NCI-H446 treated with DMSO at 0.1 percent for 48 hours (cell line): ENCODE results near the gene TTLL12.

ENCODE experiments used
- DNase-seq: peaks from one replicate; lab custom pipeline; 2025; lab: John Stamatoyannopoulos, UW

Gene TTLL12

DNA sequence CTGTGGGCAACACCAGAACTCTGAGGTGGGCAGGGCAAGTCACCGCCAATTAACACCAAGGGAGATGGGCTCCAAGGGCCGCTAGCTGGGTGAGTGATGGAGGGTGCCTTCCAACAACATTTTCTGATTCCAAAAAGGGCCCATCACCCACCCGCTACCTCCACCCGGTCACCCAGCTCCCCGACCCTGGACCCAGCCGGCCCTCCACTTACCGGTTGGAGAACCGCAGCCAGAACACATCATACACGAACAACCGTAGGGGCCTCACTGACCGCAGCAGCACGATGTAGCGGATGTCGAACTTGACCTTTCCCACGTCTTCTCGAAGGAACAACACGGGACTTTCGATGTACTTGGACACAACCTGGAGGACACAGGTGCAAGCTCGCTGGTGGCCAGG is 14.7 kb downstream of the TTLL12 start:
- DNase-seq: no peak

DNA sequence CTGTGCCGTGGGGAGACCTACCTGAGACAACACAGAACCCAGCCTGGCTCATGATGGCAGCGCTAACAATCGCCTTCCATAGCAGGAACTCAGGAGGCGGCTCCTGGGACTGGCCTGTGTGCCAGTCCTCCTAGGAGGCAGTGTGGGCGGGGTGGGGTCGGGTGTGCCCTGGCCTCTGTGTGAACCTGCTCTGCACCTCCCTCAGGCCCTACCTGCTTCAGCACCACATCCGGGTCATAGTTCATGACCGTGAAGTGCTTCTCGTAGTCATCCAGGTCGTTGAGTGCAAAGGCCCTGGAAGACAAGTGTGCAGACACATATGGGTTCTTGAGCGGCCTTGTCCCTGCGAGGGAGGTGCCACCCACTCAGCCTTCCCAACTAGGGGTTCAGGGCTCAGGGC is 15.3 kb downstream of the TTLL12 start:
- DNase-seq: no peak

DNA sequence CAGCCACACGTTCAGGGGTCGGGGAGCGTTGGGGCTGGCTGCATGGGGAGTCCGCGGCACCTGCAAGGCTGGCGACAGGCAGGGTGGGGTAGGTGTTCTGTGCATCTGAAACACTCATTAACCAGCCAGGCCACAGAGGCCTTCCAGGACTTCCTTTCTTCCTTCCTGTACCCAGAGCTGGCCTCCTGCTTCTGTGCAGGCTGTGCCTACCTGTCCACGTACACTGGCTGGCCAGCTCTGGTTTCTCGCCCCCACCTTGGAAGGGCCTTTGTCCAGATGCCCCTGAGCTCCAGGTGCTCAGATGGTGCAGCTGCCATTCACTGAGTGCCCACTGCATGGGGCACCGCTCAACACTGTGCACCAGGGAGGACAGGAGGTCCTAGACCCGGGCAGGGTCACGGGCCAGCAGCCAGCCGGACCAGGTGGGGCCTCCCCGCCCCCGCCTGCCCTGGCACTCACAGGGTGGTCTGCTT is 15.9 kb downstream of the TTLL12 start:
- no peak for DNase-seq

DNA sequence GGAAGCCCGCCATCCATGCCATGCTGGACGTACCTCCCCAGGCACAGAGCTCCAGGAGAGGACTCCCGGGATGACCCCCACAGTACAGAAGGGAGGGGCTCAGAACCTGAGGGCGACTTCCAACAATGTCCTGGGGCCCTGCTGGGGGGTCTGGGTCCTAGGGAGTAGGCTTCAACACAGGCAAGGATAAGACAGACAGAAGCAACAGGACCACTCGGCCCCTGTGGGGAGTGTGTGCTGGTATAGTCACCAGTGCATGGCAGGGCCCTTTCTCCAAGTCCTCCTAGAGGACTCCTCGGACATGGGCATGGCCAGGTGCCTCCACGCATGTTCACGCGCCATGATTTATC is 16.8 kb downstream of the TTLL12 start:
- DNase-seq: no peak

GRCh38 chr22:43169310-43170130 is 17.4 kb downstream of the TTLL12 start:
- DNase-seq: no peak

- DNase-seq: no peak
These were observed 18.2 kb downstream of the TTLL12 start for GRCh38 chr22:43168471-43169309.

GRCh38 chr22:43167001-43167589 is 19.8 kb downstream of the TTLL12 start:
- DNase-seq: no peak

GRCh38 chr22:43166132-43166930 is 20.6 kb downstream of the TTLL12 start:
- no peak for DNase-seq

GRCh38 chr22:43164636-43165035 is 22.3 kb downstream of the TTLL12 start:
- DNase-seq: no peak

DNA sequence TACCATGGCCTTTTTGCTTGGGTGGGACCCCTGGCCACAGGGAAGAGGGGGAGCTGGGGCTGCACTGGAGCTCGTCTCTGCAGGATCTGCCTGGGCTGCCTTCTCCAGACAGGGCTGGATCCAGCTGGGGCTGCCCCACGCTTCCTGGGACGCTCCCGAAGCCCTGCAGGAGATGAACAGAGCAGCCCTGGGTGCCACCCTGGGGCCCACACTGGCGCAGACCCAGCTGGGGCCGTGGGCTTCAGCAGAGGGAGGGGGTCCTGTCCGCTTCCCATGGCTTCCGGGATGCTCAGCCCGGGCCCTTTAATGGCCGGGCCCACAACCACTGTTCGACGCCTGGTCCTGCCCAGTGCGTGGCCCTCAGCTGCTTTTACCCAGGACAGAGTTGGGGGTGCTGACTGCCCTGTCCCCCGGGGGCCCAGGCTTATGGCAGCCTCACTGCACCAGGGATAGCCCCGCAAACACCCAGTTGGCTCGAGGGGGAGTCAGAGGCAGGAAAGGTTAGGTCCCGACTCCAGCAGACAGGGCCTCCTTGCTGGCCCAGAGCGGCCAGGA is 23.6 kb downstream of the TTLL12 start:
- no peak for DNase-seq

DNA sequence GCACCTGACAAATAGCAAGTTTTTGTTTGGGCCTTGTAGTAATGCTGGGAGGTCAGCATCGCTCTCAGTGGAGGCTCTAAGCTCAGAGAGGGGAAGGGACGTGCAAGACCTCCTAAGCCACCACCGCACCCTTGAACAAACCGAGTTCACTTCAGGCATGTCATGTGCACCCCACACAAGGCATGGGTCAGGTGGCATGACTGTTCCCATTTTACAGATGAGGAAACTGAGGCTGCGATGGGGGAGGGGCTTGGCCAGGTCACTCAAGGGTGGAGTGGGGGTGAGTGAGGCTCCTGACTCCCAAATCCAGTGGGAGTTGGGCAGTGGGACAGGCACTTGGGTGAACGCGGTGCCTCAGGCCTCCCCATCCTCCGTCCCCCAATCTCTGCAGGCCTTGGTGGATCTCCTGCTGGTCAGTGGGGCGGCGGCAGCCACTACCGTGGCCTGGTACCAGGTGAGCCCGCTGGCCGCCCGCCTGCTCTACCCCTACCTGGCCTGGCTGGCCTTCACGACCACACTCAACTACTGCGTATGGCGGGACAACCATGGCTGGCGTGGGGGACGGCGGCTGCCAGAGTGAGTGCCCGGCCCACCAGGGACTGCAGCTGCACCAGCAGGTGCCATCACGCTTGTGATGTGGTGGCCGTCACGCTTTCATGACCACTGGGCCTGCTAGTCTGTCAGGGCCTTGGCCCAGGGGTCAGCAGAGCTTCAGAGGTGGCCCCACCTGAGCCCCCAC is 24.4 kb downstream of the TTLL12 start:
- no peak for DNase-seq

DNA sequence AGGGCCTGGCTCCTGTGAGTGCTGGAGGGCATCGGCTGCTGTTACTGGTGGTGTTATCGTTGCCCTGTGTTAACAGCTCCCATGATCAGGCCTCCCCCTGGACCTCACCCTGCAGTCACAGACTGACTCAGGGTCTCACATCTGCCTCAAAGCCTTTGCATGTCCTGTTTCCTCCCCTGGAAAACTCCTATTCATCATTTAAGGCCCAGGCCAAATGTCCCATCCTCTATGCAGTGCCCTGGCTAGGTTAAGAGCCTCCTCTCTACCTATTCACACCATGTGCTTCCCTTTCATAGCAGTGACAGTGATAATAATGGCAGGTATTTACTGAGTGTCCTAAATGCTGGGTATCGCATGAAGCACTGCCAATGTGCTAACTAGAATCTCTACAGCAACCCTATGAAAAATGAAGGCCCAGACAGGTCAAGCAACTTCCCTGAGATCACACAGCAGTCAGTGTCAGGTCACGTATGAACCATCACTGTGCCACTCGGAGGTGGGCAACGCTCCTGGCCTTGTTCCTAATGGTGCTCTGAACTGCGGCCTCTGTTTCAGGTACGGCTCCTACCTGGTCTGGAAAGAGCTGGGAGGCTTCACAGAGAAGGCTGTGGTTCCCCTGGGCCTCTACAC is 26.3 kb downstream of the TTLL12 start:
- DNase-seq: no peak

GRCh38 chr22:43159484-43160178 is 27.3 kb downstream of the TTLL12 start:
- no peak for DNase-seq

DNA sequence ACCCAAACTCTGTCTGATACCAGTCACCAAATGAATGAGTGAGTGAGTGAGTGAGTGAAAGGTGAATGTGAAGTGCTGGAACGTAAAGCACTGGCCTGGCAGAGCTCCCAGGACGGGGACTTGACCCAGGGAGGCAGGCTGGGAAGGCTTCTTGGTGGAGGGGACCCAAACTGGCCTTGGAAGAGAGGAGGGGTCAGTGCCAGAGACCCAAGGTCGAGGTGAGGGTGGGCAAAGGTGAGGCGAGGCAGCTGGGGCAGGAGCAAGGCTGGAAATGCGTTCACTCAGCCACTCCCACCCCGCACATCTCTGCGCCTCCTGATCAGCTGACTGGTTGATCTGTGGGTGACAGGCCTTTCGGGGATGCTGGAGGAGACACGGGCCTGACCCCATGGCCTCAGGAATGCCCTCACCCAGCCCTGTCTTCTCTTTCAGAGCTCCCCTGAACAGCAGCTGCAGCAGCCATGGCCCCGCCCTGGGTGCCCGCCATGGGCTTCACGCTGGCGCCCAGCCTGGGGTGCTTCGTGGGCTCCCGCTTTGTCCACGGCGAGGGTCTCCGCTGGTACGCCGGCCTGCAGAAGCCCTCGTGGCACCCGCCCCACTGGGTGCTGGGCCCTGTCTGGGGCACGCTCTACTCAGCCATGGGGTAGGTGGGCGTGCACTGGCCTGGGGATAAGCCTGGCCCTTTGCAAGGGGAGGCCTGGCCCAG is 28.0 kb downstream of the TTLL12 start:
- DNase-seq: no peak

DNA sequence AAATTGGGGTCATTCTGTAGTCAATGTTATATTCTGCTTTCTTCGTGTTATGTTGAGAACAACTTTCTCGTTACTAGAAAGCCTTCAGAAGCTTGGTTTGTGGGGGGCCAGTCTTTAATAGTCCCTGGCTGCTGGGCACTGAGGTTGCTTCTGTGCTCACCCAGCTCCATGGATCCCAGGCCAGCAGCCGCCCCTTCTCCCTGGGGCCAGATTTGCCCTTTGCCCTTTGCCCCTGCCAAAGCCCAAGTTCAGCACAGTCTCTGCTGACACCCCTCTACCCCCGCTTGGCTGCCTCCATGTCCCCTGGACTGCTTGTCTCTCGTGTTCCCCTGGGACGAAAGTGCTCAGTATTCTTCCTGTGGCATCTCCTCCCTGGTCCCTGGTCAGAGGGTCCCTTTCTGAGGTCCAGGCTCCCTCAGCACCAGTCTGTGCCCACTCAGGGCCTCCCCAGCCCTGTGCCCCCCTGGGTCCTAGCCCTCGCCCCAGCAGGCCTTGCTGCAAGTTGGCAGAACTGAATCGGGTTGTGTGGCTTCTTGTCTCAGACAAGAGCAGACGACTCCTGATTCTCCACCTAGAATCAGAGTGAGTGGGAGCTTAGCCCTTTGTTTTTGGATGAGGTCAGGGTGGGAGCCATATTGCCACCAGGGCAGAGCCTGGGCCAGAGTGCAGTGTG is 28.9 kb downstream of the TTLL12 start:
- no peak for DNase-seq

DNA sequence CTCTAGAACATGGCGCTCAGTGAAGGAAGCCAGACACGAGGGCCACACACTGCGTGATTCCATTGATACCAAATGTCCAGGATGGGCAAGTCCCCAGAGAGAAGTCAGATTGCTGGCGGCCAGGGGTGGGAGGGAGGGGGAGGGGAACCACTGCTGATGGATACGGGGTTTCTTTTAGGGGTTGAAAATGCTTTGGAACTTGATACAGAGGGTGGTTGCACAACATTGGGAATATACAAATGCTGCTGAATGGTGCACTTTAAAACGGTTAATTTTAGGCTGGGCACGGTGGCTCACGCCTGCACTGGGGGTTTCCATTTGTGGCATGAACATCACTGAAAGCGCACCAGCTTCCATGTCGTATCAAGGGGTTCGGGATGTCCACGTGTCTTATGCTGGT is 30.5 kb downstream of the TTLL12 start:
- no peak for DNase-seq

GRCh38 chr22:43155789-43156188 is 31.1 kb downstream of the TTLL12 start:
- no peak for DNase-seq

DNA sequence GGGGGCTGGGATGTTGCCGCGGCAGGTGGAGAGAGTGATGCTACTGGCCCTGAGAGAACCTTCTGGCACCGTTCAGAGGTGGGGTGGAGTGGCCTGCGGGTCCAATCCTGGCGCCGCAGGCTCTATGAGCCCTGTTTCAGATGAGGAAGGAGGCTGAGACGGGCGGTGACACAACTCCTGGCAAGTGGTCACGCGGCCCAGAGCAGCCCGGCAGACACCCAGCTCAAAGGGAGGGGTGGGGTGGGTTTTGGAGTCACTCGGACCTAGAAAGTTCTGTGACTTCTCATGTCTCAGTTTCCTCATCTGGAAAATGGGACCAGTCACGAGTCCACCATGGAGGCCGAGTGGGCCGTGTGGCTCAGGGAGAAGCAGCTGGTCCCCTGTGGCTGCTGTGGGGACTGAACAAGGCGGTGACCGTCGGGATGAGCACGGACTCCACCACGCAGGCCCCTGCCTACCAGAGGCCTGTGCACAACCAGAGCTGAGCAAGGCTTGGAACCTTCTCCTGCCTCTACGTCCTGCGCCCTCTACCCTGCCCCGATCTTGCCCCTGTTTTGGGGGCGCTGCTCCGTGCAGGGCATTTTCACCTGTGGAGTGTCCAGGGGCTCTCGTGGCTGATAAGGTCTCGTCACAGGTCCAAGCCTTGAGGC is 31.9 kb downstream of the TTLL12 start:
- DNase-seq: no peak
